Fibroblast of lung (primary cell): ENCODE measurements around the gene WDFY3.

Source experiments
- CTCF ChIP-seq, 2 donors: IDR thresholded peaks in 1 of 2; conservative IDR thresholded peaks in 1 of 2; 1 replicate in 1 of 2; 2 replicates in 1 of 2; pipeline ENCODE4 v1.5.1; 2011 to 2012; ENCODE audit warnings: low read length in 2 of 2, control low read depth in 1 of 2, inconsistent platforms in 1 of 2, low read depth in 1 of 2, mild to moderate bottlenecking in 1 of 2
- EZH2 ChIP-seq: IDR thresholded peaks from 2 replicates; pipeline ENCODE4 v1.5.1; 2012; ENCODE audit warnings: low read length, control low read depth, mild to moderate bottlenecking; ENCODE audit errors: missing control alignments

DNA sequence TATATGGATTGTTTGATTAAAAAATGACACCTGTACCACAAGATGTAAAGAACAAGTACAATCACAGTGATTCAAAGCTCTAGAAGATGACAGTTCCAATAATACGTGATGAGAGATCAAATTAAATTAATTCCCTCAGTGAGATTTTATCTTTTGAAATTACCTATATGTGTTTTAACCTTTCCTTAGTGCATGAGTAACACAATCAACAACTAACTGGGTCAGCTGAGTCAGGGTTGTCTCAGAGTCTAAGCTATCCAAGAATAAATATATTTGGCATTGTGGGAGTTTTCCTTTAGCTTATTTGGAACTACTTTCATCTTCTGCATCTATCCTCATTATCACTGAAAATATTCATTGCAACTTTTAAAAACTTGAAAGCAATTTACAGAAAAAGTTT, 162.8 kb downstream of the WDFY3 start:
- TF ChIP-seq CTCF (conservative IDR thresholded peaks at IDR 0.05 in 1 of 2, IDR thresholded peaks at IDR 0.05 in 1 of 2; ENCODE audit: low read depth in 1 of 2, low read length in 2 of 2) (no peak), EZH2 (no peak)
